Vagina (tissue), 2 donors: ENCODE data around the gene CADM1.

Source experiments
- POLR2A ChIP-seq, 2 donors: fragments of 450-650 bp; IDR thresholded peaks; one replicate each; pipeline ENCODE4 v1.6.1; 2017; ENCODE audit warnings: antibody characterized with exemption in 2 of 2, mild to moderate bottlenecking in 2 of 2, moderate library complexity in 2 of 2
- POLR2AphosphoS5 ChIP-seq, 2 donors: sonication (generic); formaldehyde crosslinking; IDR thresholded peaks; one replicate each; pipeline ENCODE4 v1.9.0; 2017; ENCODE audit warnings: antibody characterized with exemption in 2 of 2, mild to moderate bottlenecking in 2 of 2, low read depth in 1 of 2; ENCODE audit not compliant: insufficient read depth in 1 of 2
- TF ChIP-seq, protein P1 (sequence below), 3 experiments: fragments of 450-650 bp in 2 of 3; fragments of 200-600 bp in 1 of 3; sonication (generic) in 1 of 3; IDR thresholded peaks; one replicate each; pipeline ENCODE4 v1.5.1; 2017 to 2019; ENCODE audit warnings: antibody characterized with exemption in 3 of 3, mild to moderate bottlenecking in 2 of 3, moderate library complexity in 2 of 3

GRCh38 chr11:115421352-115421991 is 82.7 kb downstream of the CADM1 start:
- TF ChIP-seq POLR2A (IDR thresholded peaks at IDR 0.05) (no peak), POLR2AphosphoS5 (IDR thresholded peaks at IDR 0.05; ENCODE audit: insufficient read depth in 1 of 2, low read depth in 1 of 2) (no peak)
- TF ChIP-seq, protein P1, sequence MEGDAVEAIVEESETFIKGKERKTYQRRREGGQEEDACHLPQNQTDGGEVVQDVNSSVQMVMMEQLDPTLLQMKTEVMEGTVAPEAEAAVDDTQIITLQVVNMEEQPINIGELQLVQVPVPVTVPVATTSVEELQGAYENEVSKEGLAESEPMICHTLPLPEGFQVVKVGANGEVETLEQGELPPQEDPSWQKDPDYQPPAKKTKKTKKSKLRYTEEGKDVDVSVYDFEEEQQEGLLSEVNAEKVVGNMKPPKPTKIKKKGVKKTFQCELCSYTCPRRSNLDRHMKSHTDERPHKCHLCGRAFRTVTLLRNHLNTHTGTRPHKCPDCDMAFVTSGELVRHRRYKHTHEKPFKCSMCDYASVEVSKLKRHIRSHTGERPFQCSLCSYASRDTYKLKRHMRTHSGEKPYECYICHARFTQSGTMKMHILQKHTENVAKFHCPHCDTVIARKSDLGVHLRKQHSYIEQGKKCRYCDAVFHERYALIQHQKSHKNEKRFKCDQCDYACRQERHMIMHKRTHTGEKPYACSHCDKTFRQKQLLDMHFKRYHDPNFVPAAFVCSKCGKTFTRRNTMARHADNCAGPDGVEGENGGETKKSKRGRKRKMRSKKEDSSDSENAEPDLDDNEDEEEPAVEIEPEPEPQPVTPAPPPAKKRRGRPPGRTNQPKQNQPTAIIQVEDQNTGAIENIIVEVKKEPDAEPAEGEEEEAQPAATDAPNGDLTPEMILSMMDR (IDR thresholded peaks at IDR 0.05) = no peak
